GM19035 (cell line): ENCODE measurements around the gene TPSAB1.

ENCODE experiments used
- ATAC-seq: cut with Tn5 transposase; IDR thresholded peaks from one replicate; pipeline ENCODE4 v1.9.1; 2021; ENCODE audit not compliant: unreplicated experiment

TPSAB1 gene

DNA sequence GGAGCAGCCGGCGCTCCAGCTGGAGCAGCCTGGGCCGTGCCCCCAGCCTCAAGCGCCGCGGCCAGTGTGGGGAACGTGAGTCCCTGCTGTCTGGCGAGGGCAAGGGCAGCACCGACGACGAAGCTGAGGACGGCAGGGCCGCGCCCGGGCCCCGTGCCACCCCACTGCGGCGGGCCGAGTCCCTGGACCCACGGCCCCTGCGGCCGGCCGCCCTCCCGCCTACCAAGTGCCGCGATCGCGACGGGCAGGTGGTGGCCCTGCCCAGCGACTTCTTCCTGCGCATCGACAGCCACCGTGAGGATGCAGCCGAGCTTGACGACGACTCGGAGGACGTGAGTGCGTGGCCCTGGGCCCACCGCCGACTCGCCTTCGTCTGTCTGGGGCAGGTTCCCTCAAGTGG is 31.4 kb upstream of the TPSAB1 start:
- ATAC-seq: no peak

DNA sequence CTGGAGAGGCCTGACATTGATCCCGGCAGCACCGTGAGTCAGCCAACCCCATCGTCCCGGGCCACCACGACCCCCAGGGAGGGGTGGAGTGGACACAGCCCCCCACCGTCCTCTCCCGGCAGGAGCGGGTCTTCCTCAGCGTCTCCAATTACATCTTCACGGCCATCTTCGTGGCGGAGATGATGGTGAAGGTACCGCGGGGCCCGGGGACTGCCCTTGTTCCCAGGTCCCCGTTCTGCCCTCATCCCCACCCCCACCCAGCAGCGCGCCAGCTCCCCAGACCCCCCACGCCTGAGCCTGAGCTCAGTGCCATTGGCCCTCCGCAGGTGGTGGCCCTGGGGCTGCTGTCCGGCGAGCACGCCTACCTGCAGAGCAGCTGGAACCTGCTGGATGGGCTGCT is 30.0 kb upstream of the TPSAB1 start:
- ATAC-seq: no peak

DNA sequence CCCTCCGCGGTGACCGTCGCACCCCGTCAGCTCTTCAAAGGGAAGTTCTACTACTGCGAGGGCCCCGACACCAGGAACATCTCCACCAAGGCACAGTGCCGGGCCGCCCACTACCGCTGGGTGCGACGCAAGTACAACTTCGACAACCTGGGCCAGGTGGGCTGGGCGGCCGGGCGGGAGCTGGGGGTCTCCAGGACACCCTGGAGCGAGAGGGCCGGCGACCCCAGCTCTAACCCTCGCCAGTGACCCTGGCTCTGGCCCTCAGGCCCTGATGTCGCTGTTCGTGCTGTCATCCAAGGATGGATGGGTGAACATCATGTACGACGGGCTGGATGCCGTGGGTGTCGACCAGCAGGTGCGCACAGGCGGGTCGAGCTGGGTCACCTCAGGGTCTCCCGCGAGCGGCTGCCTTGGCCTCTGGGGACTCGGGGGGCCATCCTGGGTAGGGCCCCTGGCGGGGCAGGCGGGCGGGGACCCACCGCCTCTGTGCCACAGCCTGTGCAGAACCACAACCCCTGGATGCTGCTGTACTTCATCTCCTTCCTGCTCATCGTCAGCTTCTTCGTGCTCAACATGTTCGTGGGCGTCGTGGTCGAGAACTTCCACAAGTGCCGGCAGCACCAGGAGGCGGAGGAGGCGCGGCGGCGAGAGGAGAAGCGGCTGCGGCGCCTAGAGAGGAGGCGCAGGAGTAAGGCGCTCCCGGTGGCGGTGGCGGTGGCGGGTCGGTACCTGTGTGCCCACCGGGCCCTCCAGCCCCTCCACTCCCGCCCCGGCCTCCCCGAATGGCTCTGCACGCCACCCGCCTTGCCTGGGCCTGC is 28.8 kb upstream of the TPSAB1 start:
- no peak for ATAC-seq

DNA sequence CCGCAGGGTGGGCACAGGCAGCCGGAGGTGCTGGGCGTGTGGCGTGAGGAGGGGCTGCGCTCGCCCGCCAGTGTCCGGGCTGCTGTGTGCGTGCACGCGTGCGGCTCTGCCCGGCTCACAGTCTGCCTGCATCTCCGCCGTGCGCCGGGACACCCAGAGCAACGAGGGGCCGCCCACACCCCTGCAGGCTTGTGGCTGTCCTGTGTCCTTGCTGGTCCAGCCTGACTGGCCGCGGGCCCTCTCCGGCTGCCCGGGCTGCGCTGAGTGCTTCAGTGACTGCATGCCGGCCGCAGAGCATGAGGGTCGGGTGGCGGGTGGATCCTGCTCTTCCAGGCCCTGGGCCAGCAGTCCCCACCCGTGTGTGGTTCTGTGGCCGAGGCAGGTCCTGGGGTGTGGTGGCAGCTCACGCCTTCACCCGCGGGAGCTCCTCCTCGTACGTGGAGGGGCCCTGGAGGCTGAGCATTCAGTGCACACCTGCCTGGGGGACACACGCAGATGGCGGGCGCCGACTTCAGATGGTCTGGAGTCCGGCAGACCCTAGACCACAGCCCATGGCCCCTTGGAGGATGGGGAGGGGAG is 27.8 kb upstream of the TPSAB1 start:
- ATAC-seq: no peak

DNA sequence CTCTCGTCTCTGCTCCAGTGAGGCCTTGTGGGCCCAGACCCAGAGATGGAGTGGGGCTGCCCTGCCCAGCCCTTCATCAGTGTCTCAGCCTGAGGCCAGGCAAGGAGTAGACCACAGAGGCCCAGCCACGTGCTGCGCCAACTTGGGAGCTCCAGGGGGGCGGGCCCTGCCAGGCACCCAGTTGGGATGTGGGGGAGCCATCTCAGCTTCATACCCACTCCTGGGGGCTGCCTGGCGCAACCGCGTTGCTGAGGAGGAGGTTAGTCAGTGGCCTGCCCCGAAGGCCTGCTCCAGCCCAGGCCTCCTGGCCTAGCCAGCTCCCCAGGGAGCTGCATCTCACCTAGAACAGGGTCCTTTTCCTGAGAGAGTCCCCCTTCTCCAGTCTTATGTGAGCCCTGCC is 27.3 kb upstream of the TPSAB1 start:
- no peak for ATAC-seq

GRCh38 chr16:1213796-1214372 is 26.6 kb upstream of the TPSAB1 start:
- no peak for ATAC-seq

DNA sequence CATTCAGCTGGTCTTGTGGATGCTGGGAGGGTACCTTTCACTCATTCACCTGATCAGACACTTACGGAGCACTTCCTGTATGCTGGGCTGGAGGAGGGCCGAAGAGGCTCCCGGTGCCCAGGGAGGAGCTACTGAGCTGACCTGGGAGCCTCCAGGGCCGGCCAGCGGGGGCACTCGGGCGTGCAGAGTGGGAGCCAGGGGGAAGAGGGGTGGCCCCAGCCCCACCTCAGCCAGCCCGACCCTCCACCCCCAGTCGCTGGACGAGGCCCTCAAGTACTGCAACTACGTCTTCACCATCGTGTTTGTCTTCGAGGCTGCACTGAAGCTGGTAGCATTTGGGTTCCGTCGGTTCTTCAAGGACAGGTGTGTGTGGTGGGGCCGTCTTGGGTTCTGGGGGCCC is 25.8 kb upstream of the TPSAB1 start:
- ATAC-seq: no peak

- no peak for ATAC-seq
Observed at GRCh38 chr16:1215574-1216295, 24.8 kb upstream of the TPSAB1 start.

- no peak for ATAC-seq
Observed at GRCh38 chr16:1216296-1216619, 24.2 kb upstream of the TPSAB1 start.

DNA sequence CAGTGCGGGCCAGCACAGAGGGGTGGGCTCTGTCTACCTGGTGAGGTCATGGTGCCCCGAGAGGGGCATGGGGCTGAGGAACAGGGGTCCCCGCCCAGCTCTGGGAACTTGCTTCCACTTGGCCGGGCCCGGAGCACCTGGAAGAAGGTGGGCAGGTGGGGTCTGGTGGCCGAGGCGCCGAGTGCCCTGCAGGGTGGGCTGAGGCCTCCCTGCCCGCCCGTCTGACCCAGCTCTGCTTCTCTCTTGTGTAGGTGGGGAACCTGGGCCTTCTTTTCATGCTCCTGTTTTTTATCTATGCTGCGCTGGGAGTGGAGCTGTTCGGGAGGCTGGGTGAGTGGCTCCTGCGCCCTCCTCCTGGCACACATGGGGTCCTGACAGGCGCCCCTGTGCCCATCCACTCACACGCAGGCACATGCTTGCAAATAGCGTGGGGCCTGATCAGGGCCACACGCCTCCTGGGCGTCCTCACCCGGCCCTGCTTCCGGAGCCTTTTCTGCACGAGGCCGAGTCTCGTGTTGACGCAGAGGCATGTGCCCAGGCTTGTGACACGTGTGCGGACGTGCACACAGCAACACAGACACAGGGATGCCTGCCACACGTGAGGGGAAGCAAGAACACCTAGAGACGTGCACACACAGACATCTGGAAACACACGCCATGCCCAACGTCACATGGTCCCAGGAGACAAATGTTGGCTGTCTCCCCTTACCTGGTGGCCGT is 23.7 kb upstream of the TPSAB1 start:
- no peak for ATAC-seq

GRCh38 chr16:1217526-1217925 is 23.0 kb upstream of the TPSAB1 start:
- no peak for ATAC-seq

DNA sequence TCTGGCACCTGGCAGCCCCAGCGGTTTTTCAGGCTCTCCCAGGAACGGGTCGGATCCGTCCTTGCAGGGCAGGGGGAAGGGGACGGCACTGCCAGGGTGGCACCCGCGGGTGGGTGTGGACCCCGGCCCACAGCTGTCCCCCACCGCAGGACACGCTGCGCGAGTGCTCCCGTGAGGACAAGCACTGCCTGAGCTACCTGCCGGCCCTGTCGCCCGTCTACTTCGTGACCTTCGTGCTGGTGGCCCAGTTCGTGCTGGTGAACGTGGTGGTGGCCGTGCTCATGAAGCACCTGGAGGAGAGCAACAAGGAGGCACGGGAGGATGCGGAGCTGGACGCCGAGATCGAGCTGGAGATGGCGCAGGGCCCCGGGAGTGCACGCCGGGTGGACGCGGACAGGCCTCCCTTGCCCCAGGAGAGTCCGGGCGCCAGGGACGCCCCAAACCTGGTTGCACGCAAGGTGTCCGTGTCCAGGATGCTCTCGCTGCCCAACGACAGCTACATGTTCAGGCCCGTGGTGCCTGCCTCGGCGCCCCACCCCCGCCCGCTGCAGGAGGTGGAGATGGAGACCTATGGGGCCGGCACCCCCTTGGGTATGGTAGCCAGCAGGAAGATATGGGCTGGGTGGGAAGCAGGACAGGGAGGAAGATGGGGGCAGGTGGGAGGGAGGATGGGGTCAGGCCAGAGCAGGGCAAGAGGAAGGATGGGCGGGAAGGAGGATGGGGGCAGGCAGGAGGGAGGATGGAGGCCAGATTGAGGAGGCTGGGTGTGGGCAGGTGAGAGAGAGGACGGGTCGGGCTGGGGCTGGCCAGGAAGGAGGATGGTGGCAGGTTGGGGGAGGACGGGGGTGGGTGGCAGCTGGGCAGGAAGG is 22.2 kb upstream of the TPSAB1 start:
- no peak for ATAC-seq

GRCh38 chr16:1218930-1219611 is 21.4 kb upstream of the TPSAB1 start:
- ATAC-seq: no peak

DNA sequence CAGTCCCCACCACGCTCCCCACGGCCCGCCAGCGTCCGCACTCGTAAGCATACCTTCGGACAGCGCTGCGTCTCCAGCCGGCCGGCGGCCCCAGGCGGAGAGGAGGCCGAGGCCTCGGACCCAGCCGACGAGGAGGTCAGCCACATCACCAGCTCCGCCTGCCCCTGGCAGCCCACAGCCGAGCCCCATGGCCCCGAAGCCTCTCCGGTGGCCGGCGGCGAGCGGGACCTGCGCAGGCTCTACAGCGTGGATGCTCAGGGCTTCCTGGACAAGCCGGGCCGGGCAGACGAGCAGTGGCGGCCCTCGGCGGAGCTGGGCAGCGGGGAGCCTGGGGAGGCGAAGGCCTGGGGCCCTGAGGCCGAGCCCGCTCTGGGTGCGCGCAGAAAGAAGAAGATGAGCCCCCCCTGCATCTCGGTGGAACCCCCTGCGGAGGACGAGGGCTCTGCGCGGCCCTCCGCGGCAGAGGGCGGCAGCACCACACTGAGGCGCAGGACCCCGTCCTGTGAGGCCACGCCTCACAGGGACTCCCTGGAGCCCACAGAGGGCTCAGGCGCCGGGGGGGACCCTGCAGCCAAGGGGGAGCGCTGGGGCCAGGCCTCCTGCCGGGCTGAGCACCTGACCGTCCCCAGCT is 20.3 kb upstream of the TPSAB1 start:
- no peak for ATAC-seq

GRCh38 chr16:1220841-1221627 is 19.5 kb upstream of the TPSAB1 start:
- ATAC-seq: no peak

- no peak for ATAC-seq
Observed at GRCh38 chr16:1221628-1222552, 18.6 kb upstream of the TPSAB1 start.

DNA sequence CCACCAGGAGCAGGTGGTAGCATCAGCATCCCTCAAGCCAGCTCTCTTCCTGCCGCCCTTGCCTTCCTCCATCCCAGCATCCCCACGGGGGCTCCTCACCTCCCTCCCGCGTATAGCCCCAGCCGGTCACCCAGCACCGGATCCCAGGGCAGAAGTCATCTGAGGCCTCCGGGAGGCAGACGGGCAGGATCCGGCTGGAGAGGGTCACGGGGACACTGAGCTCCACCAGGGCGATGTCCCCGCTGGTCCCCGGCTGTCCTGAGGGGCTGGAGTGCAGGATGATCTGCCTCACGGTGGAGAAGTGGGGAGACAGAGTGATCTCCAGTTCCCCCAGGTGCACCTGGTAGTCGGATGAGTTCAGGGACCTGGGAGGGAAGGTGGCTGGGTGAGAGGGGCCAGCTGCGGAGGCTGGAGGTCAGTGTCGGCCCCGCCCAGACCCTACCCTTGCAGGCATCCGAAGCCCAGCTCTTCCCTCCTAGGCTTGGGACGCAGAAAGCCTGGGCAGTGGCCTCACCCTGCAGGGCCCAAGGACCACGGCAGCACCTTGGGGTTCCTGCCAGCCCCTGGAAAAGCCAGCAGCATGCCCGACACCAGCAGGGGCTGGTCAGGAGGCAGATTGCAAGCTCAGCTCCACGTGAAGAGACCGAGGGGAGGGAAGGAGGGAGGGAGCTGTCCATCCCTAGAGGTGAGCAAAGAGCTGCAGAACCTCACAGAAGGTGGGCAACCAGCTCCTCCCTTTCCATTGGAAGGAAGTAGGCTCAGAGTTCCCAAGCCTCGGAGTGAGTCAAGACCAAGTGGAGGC is 17.8 kb upstream of the TPSAB1 start:
- ATAC-seq: no peak
